HEK293 (cell line): ENCODE measurements around the gene CDC25A.

ENCODE experiments used
- CTCF ChIA-PET: fragments of 350-600 bp; formaldehyde crosslinking; extraction: SDS; loops from one replicate; lab custom pipeline; 2021; ENCODE audit warnings: antibody characterized with exemption; lab: Yijun Ruan, JAX
- POLR2A ChIA-PET: fragments of 300-600 bp; formaldehyde crosslinking; extraction: SDS; loops from one replicate; lab custom pipeline; 2020; ENCODE audit warnings: antibody characterized with exemption, inconsistent platforms; lab: Yijun Ruan, JAX
- H3K27ac ChIP-seq: fragments of 200-500 bp; sonication (Bioruptor generic); 2 replicates; pipeline ENCODE4 v1.5.1; 2014; ENCODE audit warnings: low read depth, low read length, control low read depth, inconsistent platforms; ENCODE audit errors: extremely low read depth
- H3K36me3 ChIP-seq, 2 experiments: fragments of 200-500 bp in 1 of 2; sonication (Bioruptor generic) in 1 of 2; 1 replicate in 1 of 2; 2 replicates in 1 of 2; pipeline ENCODE4 v1.5.1; 2014 to 2017; ENCODE audit warnings: inconsistent platforms in 2 of 2, low read length in 2 of 2; ENCODE audit not compliant: control insufficient read depth in 2 of 2, insufficient read depth in 1 of 2
- H3K4me1 ChIP-seq: fragments of 200-500 bp; sonication (Bioruptor generic); 2 replicates; pipeline ENCODE4 v1.5.1; 2014; ENCODE audit warnings: mild to moderate bottlenecking, low read length, inconsistent platforms; ENCODE audit not compliant: control insufficient read depth, insufficient read depth
- H3K4me3 ChIP-seq: 2 replicates; pipeline ENCODE4 v1.5.1; 2011; ENCODE audit warnings: low read depth, mild to moderate bottlenecking, control low read depth, low read length, moderate library complexity
- H3K9me3 ChIP-seq: fragments of 200-500 bp; sonication (Bioruptor generic); 2 replicates; pipeline ENCODE4 v1.5.1; 2014; ENCODE audit warnings: low read depth, low read length, inconsistent platforms; ENCODE audit not compliant: control insufficient read depth, insufficient read depth
- KLF1 ChIP-seq: fragments of 450-650 bp; formaldehyde crosslinking; IDR thresholded peaks from 2 replicates; pipeline ENCODE4 v1.5.1; 2016; ENCODE audit warnings: missing biosample characterization, missing genetic modification characterization
- OVOL3 ChIP-seq: fragments of 450-650 bp; formaldehyde crosslinking; IDR thresholded peaks from 2 replicates; pipeline ENCODE4 v1.5.1; 2016; ENCODE audit warnings: missing biosample characterization, missing genetic modification characterization
- SP2 ChIP-seq: fragments of 450-650 bp; formaldehyde crosslinking; IDR thresholded peaks from 2 replicates; pipeline ENCODE4 v1.5.1; 2016; ENCODE audit warnings: missing biosample characterization, missing genetic modification characterization
- ZBTB7A ChIP-seq: fragments of 450-650 bp; formaldehyde crosslinking; IDR thresholded peaks from 2 replicates; pipeline ENCODE4 v1.5.1; 2016; ENCODE audit warnings: low read depth, missing biosample characterization, missing genetic modification characterization
- ZNF10 ChIP-seq: fragments of 450-650 bp; formaldehyde crosslinking; IDR thresholded peaks from 2 replicates; pipeline ENCODE4 v1.5.1; 2017; ENCODE audit warnings: missing biosample characterization, missing genetic modification characterization
- ZNF132 ChIP-seq: fragments of 450-650 bp; formaldehyde crosslinking; IDR thresholded peaks from 2 replicates; pipeline ENCODE4 v1.5.1; 2017; ENCODE audit warnings: missing biosample characterization, missing genetic modification characterization, borderline replicate concordance
- ZNF169 ChIP-seq: fragments of 450-650 bp; formaldehyde crosslinking; IDR thresholded peaks from 2 replicates; pipeline ENCODE4 v1.5.1; 2016; ENCODE audit warnings: missing biosample characterization, missing genetic modification characterization
- ZNF184 ChIP-seq: fragments of 450-650 bp; IDR thresholded peaks from 2 replicates; pipeline ENCODE4 v1.5.1; 2018; ENCODE audit warnings: missing biosample characterization, mild to moderate bottlenecking, missing genetic modification characterization
- ZNF280D ChIP-seq: fragments of 450-650 bp; formaldehyde crosslinking; IDR thresholded peaks from 2 replicates; pipeline ENCODE4 v1.5.1; 2016; ENCODE audit warnings: missing biosample characterization, missing genetic modification characterization
- ZNF366 ChIP-seq: fragments of 450-650 bp; formaldehyde crosslinking; conservative IDR thresholded peaks from 2 replicates; pipeline ENCODE4 v1.5.1; 2016; ENCODE audit warnings: missing biosample characterization, missing genetic modification characterization
- ZNF623 ChIP-seq: fragments of 450-650 bp; formaldehyde crosslinking; IDR thresholded peaks from 2 replicates; pipeline ENCODE4 v1.5.1; 2016; ENCODE audit warnings: missing biosample characterization, missing genetic modification characterization
- ZNF701 ChIP-seq: fragments of 450-650 bp; formaldehyde crosslinking; IDR thresholded peaks from 2 replicates; pipeline ENCODE4 v1.5.1; 2016; ENCODE audit warnings: missing biosample characterization, missing genetic modification characterization
- ZSCAN4 ChIP-seq: fragments of 450-650 bp; formaldehyde crosslinking; IDR thresholded peaks from 2 replicates; pipeline ENCODE4 v1.5.1; 2017; ENCODE audit warnings: missing biosample characterization, missing genetic modification characterization
- TF ChIP-seq, protein P1 (sequence below): fragments of 450-650 bp; formaldehyde crosslinking; IDR thresholded peaks from 2 replicates; pipeline ENCODE4 v1.5.1; 2017; ENCODE audit warnings: missing biosample characterization, missing genetic modification characterization
- TF ChIP-seq, protein P2 (sequence below): fragments of 450-650 bp; formaldehyde crosslinking; IDR thresholded peaks from 2 replicates; pipeline ENCODE4 v1.5.1; 2016; ENCODE audit warnings: missing biosample characterization, missing genetic modification characterization
- TF ChIP-seq, protein P3 (sequence below): fragments of 450-650 bp; formaldehyde crosslinking; IDR thresholded peaks from 2 replicates; pipeline ENCODE4 v1.5.1; 2016; ENCODE audit warnings: missing biosample characterization, missing genetic modification characterization, borderline replicate concordance

CDC25A gene

GRCh38 chr3:48141604-48142137 is 46.5 kb downstream of the CDC25A start:
- Histone ChIP-seq H3K36me3 (no peaks in the 10 kb centered on the region), H3K27ac (no peak overlapping the region), H3K9me3 (no peaks in the 10 kb centered on the region), H3K4me1 (no peaks in the 10 kb centered on the region), H3K4me3 (no peak overlapping the region)
- POLR2A ChIA-PET, result no interaction called here
- CTCF ChIA-PET, result interaction anchor here (0.6 kb wide), 1 partner anchor 72 kb away, joined by 4 read pairs; no protein-coding TSS in a partner anchor
- TF ChIP-seq KLF1 (tag by site-specific recombination) (no peak), ZNF366 (tag by site-specific recombination) (peak; percentile 43; the same call in 1 of the 2 replicates)

DNA sequence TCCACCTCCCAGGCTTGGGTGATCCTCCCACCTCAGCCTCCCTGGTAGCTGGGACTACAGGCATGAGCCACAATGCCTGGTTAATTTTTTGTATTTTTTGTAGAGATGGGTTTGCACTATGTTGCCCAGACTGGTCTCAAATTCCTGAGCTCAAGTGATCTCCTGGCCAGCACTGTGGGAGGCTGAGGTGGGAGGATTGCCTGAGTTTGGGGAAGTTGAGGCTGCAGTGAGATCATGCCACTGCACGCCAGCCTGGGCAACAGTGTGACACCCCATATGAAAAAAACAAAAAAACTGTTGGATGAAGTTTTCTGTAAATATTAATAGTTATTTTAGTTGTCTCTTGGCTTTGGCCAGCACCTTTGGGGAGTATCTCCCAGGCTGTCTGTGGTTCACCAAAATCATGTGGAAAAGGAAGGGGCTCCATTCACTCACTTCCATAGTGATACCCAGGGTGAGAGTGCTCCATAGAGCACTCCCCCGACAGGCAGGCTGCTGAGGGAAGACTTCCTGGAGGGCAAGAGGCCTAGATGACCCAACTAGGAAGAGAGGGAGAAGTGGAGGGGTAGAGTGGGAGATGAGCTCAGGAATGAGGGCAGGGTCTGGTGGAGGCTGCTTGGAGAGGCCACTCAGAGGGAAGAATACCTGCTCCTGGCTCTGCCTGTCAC is 47.1 kb downstream of the CDC25A start:
- H3K27ac ChIP-seq, result no peak overlapping the region
- TF ChIP-seq ZNF184 (tag by site-specific recombination) (no peak), ZSCAN4 (tag by site-specific recombination) (no peak), ZNF169 (tag by site-specific recombination) (no peak), ZNF132 (tag by site-specific recombination) (no peak), OVOL3 (no peak), ZNF623 (no peak)
- TF ChIP-seq, protein P1, sequence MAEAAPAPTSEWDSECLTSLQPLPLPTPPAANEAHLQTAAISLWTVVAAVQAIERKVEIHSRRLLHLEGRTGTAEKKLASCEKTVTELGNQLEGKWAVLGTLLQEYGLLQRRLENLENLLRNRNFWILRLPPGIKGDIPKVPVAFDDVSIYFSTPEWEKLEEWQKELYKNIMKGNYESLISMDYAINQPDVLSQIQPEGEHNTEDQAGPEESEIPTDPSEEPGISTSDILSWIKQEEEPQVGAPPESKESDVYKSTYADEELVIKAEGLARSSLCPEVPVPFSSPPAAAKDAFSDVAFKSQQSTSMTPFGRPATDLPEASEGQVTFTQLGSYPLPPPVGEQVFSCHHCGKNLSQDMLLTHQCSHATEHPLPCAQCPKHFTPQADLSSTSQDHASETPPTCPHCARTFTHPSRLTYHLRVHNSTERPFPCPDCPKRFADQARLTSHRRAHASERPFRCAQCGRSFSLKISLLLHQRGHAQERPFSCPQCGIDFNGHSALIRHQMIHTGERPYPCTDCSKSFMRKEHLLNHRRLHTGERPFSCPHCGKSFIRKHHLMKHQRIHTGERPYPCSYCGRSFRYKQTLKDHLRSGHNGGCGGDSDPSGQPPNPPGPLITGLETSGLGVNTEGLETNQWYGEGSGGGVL (tag by site-specific recombination), result 0 out of 2 replicates have a peak, but pooled peaks have one; percentile 25
- ChIA-PET CTCF (interaction anchor here (0.6 kb wide), 1 partner anchor 208 kb away, joined by 3 read pairs; no protein-coding TSS in a partner anchor), POLR2A (interaction anchor here (1.8 kb wide), 1 partner anchor 52 kb away, joined by 5 read pairs; no protein-coding TSS in a partner anchor)
- H3K36me3 ChIP-seq, result no peaks in the 10 kb centered on the region
- H3K9me3 ChIP-seq, result no peaks in the 10 kb centered on the region
- no peak overlapping the region for H3K4me3 ChIP-seq
- H3K4me1 ChIP-seq, result no peaks in the 10 kb centered on the region

GRCh38 chr3:48140336-48140757 is 47.9 kb downstream of the CDC25A start:
- Histone ChIP-seq H3K36me3 (no peaks in the 10 kb centered on the region), H3K4me3 (no peak overlapping the region), H3K27ac (no peak overlapping the region), H3K9me3 (no peaks in the 10 kb centered on the region), H3K4me1 (no peaks in the 10 kb centered on the region)
- ChIA-PET POLR2A (interaction anchor here (1.8 kb wide), 1 partner anchor 51 kb away, joined by 5 read pairs; no protein-coding TSS in a partner anchor), CTCF (interaction anchor here (0.6 to 0.9 kb wide), 2 partner anchors 11 to 207 kb away, joined by 3 to 4 read pairs; no protein-coding TSS in a partner anchor)
- TF ChIP-seq SP2 (tag by site-specific recombination), result no peak
- TF ChIP-seq, protein P2, sequence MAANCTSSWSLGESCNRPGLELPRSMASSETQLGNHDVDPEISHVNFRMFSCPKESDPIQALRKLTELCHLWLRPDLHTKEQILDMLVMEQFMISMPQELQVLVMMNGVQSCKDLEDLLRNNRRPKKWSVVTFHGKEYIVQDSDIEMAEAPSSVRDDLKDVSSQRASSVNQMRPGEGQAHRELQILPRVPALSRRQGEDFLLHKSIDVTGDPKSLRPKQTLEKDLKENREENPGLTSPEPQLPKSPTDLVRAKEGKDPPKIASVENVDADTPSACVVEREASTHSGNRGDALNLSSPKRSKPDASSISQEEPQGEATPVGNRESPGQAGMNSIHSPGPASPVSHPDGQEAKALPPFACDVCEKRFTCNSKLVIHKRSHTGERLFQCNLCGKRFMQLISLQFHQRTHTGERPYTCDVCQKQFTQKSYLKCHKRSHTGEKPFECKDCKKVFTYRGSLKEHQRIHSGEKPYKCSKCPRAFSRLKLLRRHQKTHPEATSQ, result no peak
- no peak for TF ChIP-seq ZNF701 (tag by site-specific recombination)
- no peak for TF ChIP-seq ZNF10 (tag by site-specific recombination)
- TF ChIP-seq, protein P3, sequence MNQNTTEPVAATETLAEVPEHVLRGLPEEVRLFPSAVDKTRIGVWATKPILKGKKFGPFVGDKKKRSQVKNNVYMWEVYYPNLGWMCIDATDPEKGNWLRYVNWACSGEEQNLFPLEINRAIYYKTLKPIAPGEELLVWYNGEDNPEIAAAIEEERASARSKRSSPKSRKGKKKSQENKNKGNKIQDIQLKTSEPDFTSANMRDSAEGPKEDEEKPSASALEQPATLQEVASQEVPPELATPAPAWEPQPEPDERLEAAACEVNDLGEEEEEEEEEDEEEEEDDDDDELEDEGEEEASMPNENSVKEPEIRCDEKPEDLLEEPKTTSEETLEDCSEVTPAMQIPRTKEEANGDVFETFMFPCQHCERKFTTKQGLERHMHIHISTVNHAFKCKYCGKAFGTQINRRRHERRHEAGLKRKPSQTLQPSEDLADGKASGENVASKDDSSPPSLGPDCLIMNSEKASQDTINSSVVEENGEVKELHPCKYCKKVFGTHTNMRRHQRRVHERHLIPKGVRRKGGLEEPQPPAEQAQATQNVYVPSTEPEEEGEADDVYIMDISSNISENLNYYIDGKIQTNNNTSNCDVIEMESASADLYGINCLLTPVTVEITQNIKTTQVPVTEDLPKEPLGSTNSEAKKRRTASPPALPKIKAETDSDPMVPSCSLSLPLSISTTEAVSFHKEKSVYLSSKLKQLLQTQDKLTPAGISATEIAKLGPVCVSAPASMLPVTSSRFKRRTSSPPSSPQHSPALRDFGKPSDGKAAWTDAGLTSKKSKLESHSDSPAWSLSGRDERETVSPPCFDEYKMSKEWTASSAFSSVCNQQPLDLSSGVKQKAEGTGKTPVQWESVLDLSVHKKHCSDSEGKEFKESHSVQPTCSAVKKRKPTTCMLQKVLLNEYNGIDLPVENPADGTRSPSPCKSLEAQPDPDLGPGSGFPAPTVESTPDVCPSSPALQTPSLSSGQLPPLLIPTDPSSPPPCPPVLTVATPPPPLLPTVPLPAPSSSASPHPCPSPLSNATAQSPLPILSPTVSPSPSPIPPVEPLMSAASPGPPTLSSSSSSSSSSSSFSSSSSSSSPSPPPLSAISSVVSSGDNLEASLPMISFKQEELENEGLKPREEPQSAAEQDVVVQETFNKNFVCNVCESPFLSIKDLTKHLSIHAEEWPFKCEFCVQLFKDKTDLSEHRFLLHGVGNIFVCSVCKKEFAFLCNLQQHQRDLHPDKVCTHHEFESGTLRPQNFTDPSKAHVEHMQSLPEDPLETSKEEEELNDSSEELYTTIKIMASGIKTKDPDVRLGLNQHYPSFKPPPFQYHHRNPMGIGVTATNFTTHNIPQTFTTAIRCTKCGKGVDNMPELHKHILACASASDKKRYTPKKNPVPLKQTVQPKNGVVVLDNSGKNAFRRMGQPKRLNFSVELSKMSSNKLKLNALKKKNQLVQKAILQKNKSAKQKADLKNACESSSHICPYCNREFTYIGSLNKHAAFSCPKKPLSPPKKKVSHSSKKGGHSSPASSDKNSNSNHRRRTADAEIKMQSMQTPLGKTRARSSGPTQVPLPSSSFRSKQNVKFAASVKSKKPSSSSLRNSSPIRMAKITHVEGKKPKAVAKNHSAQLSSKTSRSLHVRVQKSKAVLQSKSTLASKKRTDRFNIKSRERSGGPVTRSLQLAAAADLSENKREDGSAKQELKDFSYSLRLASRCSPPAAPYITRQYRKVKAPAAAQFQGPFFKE (tag by site-specific recombination), result no peak
- TF ChIP-seq ZNF280D (tag by site-specific recombination), result no peak
- no peak for TF ChIP-seq ZBTB7A (tag by site-specific recombination)
